ENCODE results near the gene CASTOR1.

- TF ChIP-seq CTCF (conservative IDR thresholded peaks at IDR 0.05 in 1 of 2, IDR thresholded peaks at IDR 0.05 in 1 of 2; ENCODE audit: extremely low read depth in 1 of 2, insufficient read depth in 1 of 2, low read depth in 1 of 2, low read length in 2 of 2) = no peak
- no peak for TF ChIP-seq EZH2 (IDR thresholded peaks at IDR 0.05; ENCODE audit: borderline replicate concordance, low read length)
These were observed 40.8 kb downstream of the CASTOR1 start for GRCh38 chr22:30248484-30248883.
